ENCODE data around the gene SLC22A13. TPM values are rescaled to one million over a fixed set of nuclear protein-coding genes. Genes with fewer than 3 reads are reported as not detected.

The SLC22A13 gene
- total and polyA plus RNA-seq, 9 of the 15 experiments (the other 6 are each of a cell fraction or from before 2014, with no cell fraction given): 0.09 to 0.49 (median 0.17) TPM; not detected in 3

- TF ChIP-seq JUND (IDR thresholded peaks at IDR 0.05; ENCODE audit: borderline replicate concordance, low read depth, low read length) (peak; percentile 28; the same call in 1 of the 2 replicates), JUND (tag; IDR thresholded peaks at IDR 0.05; ENCODE audit: borderline replicate concordance, low read depth, low read length) (peak; percentile 53; the same call in 1 of the 3 replicates), ZNF696 (CRISPR knock-in tag; conservative IDR thresholded peaks at IDR 0.05) (no peak), GTF2E2 (tag; IDR thresholded peaks at IDR 0.05) (0 out of 2 replicates have a peak, but pooled peaks have one; percentile 20), HINFP (tag; conservative IDR thresholded peaks at IDR 0.05; ENCODE audit: low read depth) (no peak), ZBTB8A (IDR thresholded peaks at IDR 0.05; ENCODE audit: partially characterized antibody) (no peak), ZKSCAN8 (CRISPR knock-in tag; IDR thresholded peaks at IDR 0.05) (0 out of 2 replicates have a peak, but pooled peaks have one; percentile 29), ARID4B (CRISPR knock-in tag; IDR thresholded peaks at IDR 0.05) (no peak), ZNF311 (CRISPR knock-in tag; IDR thresholded peaks at IDR 0.05) (no peak), CHAMP1 (IDR thresholded peaks at IDR 0.05) (no peak), BCOR (IDR thresholded peaks at IDR 0.05) (no peak), RB1 (IDR thresholded peaks at IDR 0.05; ENCODE audit: low read depth) (no peak), GABPA (tag; conservative IDR thresholded peaks at IDR 0.05; ENCODE audit: low read depth) (no peak), ATF3 (IDR thresholded peaks at IDR 0.05) (0 out of 2 replicates have a peak, but pooled peaks have one; percentile 12), ATF3 (CRISPR knock-in tag; conservative IDR thresholded peaks at IDR 0.05) (no peak), TCF7L2 (IDR thresholded peaks at IDR 0.05; ENCODE audit: low read depth, low read length) (no peak), TAF1 (IDR thresholded peaks at IDR 0.05; ENCODE audit: control insufficient read depth, extremely low read depth, insufficient read depth, low read length, severe bottlenecking) (no peak), RFX7 (CRISPR knock-in tag; IDR thresholded peaks at IDR 0.05) (no peak), GTF2A2 (tag; IDR thresholded peaks at IDR 0.05) (no peak), RHOXF2B (CRISPR knock-in tag; conservative IDR thresholded peaks at IDR 0.05) (no peak)
These were observed 8.0 kb upstream of the SLC22A13 start (continued) for GRCh38 chr3:38257583-38257982.

All from K562 (cell line).